NCI-H526 (cell line): ENCODE results near the gene TRIM62.

Source experiments
- DNase-seq, 2 experiments: peaks; one replicate each; lab custom pipeline; 2025; lab: John Stamatoyannopoulos, UW

Gene TRIM62

DNA sequence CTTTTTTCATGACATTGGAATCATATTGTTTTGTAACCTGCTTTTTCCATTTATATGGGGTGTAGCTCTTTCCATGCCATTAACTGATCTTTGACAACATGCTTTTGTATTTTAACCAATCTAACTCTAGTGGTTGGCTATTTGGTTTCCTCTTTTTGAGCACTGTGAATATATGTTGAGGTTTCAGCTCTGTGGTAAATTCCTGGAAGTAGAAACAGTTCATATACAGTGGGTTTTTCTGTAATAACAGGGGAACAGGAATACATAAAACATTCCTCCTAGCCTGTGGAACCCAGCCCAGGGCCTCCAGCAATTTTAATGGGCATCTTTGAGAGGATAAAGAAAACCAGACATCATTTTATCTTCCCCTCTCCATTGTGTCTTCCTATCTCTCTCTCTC is 83.5 kb downstream of the TRIM62 start:
- no peak for DNase-seq

DNA sequence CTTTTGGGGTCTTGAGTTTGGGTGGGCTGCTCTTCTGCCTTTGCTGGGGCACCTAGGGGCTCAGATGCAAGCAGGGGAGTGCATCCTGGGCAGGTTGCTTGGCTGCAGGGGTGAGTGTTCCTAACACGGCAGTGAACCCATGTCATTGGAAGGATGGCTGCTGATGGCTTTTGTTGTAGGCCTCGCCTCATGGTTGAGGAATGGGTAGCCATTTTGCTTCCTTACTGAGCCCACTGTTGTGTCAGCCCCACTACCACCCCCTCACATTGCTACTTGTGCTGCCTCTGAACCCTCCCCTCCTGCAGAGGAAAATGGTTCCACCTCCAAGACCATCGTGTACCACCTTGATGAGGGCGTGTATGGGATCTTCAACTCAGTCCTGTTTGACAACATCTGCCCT is 84.1 kb downstream of the TRIM62 start:
- no peak for DNase-seq

DNA sequence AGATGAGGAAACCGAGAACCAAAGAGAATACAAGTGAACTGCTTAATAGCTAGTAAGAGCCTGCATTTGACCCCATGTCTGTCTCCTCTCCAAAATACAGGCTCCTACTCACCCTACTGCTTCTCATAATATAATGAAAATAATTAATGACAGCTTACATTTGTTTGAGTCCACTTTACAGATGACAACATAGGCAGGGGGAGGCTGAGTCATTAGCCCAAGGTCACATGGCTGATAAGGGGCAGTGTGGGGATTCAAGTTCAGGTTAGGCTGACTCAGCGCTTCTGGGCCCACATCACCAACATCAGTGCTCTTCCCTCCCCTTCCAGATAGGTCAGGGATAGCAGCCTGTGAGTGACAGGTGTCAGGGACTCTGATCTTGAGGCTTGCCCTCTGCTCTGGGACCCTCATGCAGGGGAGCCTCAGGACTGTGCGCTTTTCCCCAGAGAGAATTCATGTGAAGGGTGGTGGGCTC is 84.7 kb downstream of the TRIM62 start:
- no peak for DNase-seq

DNA sequence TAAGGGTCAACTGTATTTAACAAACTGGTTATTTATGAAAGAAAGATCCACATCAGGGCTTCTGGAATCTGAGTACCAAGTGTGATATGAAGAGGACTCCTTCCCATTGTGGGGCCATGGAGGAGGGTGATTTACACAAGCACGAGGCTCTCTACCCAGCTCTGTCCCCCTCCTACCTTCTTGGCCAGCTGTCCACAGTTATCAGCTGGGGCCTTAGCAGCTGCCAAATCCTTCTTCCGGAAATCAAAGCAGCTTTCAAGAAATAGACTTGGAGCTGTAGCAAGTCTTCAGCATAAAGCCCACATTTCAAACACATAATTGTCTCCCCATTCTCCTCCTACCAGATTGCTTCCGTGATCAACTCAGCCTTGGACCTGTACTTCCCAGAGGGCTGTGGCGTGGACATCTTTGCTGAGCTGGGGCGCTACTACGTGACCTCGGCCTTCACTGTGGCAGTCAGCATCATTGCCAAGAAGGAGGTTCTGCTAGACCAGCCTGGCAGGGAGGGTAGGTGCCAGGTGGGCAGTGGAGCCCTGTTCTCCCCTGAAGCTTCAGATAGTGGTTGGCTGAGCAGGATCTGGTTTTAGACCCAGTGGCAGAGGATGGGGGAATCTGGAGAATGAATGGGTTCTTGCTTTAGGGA is 85.4 kb downstream of the TRIM62 start:
- no peak for DNase-seq
